ENCODE data around the gene NDEL1. TPM values are rescaled to one million over a fixed set of nuclear protein-coding genes. Genes with fewer than 3 reads are reported as not detected.
"Not testable (repeated sequence)": the region's sequence is repeated elsewhere in the genome, so short reads cannot be mapped to it uniquely, and the experiment has no call there.

The NDEL1 gene
- total and polyA plus RNA-seq, 3 donors from 2014 or later = 51.2 to 85.4 (median 73.1) TPM

DNA sequence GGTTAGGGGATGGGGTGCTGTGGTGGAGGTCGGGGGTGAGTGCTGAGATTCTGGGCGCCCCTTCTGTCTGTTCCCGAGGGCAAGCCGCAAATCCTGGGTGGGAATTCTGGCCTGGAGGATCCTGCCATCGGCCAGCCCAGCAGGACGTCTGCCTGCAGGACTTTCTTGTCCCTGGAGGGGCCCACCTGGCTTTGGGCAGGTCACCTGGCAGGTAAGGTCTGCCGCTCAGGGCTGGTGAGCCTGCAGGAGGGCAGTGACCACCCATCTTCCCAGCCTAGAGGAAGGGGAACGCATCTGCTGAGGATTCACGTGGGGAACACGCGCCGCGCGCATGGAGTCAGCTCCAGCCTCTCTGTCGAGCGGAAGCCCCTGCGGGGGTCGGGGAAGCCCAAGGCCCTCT, 43.4 kb upstream of the NDEL1 start:
- DNase-seq = no peak

GRCh38 chr17:8392674-8393469, 42.8 kb upstream of the NDEL1 start:
- H3K36me3 ChIP-seq (ENCODE audit: low read depth, missing control alignments) = no peaks in the 10 kb centered on the region
- DNase-seq = no peak
- H3K4me3 ChIP-seq = peak overlapping the region in 1 of 2 donors; percentile 18
- TF ChIP-seq CTCF (IDR thresholded peaks at IDR 0.05) = no peak
- TF ChIP-seq POLR2A (IDR thresholded peaks at IDR 0.05) = no peak
- 50 to 72% methylated on average over 4 to 46 of the region's 46 CpGs for WGBS, 2 donors
- H3K4me1 ChIP-seq = no peaks in the 10 kb centered on the region
- H3K27ac ChIP-seq = no peak overlapping the region
- intact Hi-C loops (cut with DNase I; ENCODE audit: low total_unique reads) = no loop called here
- H3K9me3 ChIP-seq = no peaks in the 10 kb centered on the region
- H3K27me3 ChIP-seq = no peaks in the 10 kb centered on the region

More for the DNA sequence above, 43.4 kb upstream of the NDEL1 start:
- WGBS, 2 donors = 58 to 59% methylated on average over 12 to 18 of the region's 18 CpGs
- H3K27me3 ChIP-seq = no peaks in the 10 kb centered on the region
- peak overlapping the region in 1 of 2 donors; percentile 18 for H3K4me3 ChIP-seq
- no peak for TF ChIP-seq CTCF (IDR thresholded peaks at IDR 0.05)
- no peak for TF ChIP-seq POLR2A (IDR thresholded peaks at IDR 0.05)
- H3K27ac ChIP-seq = no peak overlapping the region
- no peaks in the 10 kb centered on the region for H3K4me1 ChIP-seq
- no peaks in the 10 kb centered on the region for H3K36me3 ChIP-seq (ENCODE audit: low read depth, missing control alignments)
- H3K9me3 ChIP-seq = no peaks in the 10 kb centered on the region
- intact Hi-C loops (cut with DNase I; ENCODE audit: low total_unique reads) = no loop called here

DNA sequence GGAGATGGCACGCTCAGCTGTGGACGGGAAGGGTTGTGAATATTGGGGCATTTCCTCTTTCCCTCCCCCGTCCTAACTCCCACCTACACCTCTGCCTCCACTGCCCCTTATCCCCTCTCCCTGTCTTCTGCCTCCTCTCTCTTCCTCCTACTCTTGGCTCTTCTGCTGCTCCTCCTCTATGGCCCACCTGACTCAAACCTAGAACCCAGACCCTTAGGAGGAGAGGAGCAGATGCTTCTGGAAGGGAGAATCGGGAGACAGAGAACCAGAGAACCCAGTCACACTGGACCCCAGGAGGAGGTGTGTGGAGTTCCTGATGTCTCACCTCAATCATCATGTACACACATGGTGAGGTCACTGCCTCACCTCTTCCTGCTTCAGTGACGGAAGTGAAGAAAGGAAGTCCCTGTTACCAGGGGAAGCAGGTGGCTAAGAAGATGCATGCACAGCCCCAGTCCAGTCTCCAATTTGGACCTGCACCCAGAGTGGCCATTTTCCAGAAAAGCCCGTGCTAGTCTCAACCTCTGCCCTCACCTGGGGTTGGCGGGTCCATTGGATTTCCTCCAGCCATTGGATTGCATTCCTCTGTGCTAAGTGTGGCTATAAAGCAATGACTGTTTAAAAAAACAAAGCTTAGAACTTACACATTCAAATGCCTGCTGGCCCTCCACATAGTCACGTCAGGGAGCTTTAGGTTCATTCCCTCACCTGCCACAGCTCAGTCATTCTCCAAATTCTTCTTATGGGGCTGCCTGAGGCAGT, 42.0 kb upstream of the NDEL1 start:
- intact Hi-C loops (cut with DNase I; ENCODE audit: low total_unique reads) = no loop called here
- Histone ChIP-seq H3K9me3 (no peaks in the 10 kb centered on the region), H3K4me1 (no peaks in the 10 kb centered on the region), H3K27me3 (no peaks in the 10 kb centered on the region), H3K27ac (no peak overlapping the region), H3K4me3 (no peak overlapping the region), H3K36me3 (ENCODE audit: low read depth, missing control alignments) (no peaks in the 10 kb centered on the region)
- 68 to 74% methylated on average over 8 of the region's 8 CpGs for WGBS, 2 donors
- no peak for TF ChIP-seq CTCF (IDR thresholded peaks at IDR 0.05)
- no peak for TF ChIP-seq POLR2A (IDR thresholded peaks at IDR 0.05)
- no peak for DNase-seq

DNA sequence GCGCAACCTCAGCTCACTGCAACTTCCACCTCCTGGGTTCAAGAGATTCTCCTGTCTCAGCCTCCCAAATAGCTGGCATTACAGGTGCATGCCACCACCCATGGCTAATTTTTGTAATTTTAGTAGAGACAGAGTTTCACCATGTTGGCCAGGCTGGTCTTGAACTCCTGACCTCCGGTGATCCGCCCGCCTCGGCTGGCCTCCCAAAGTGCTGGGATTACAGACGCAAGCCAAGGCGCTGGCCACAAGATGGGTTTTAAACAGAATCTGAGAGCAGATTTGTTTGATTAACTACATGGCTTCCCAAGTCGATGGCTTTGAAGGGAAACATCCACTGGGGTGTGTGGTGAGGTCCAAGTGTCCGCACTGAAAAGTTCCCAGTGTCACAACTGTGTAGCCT, 41.2 kb upstream of the NDEL1 start:
- DNase-seq = peak; percentile 12
- H3K27me3 ChIP-seq = not testable (repeated sequence)

GRCh38 chr17:8397636-8398035, 38.0 kb upstream of the NDEL1 start, which contains the start of gene RNF222:
TSS of gene RNF222 (minus strand) at chr17:8397827. CDS start at chr17:8393461, 4,366 bp downstream.
- Histone ChIP-seq H3K27ac (no peak within 1 kb of the TSS), H3K4me1 (no peaks in the 10 kb centered on the region), H3K36me3 (ENCODE audit: low read depth, missing control alignments) (no peaks in the 10 kb centered on the region), H3K27me3 (no peaks in the 10 kb centered on the region), H3K4me3 (no peak within 1 kb of the TSS), H3K9me3 (no peaks in the 10 kb centered on the region)
- intact Hi-C loops (cut with DNase I; ENCODE audit: low total_unique reads) = no loop called here
- no peak for TF ChIP-seq CTCF (IDR thresholded peaks at IDR 0.05)
- no peak for TF ChIP-seq POLR2A (IDR thresholded peaks at IDR 0.05)
- DNase-seq = peak; percentile 2
- 64 to 76% methylated on average over 5 to 13 of the region's 13 CpGs for WGBS, 2 donors

More for the DNA sequence above, 41.2 kb upstream of the NDEL1 start:
- intact Hi-C loops (cut with DNase I; ENCODE audit: low total_unique reads); H3K36me3 ChIP-seq (ENCODE audit: low read depth, missing control alignments); H3K27ac ChIP-seq; H3K9me3 ChIP-seq; H3K4me3 ChIP-seq; H3K4me1 ChIP-seq: not testable (repeated sequence)
- WGBS, 2 donors = 88 to 90% methylated on average over 9 of the region's 9 CpGs
